NCI-H82 treated with DMSO at 0.1 percent for 48 hours (cell line): ENCODE results near the gene OTUD4.

Source experiments
- DNase-seq: peaks from one replicate; lab custom pipeline; 2025; ENCODE audit not compliant: unreplicated experiment; lab: John Stamatoyannopoulos, UW

OTUD4 gene

GRCh38 chr4:145131848-145132247, 48.5 kb downstream of the OTUD4 start:
- DNase-seq: no peak

- no peak for DNase-seq
Observed at GRCh38 chr4:145130788-145131399, 49.5 kb downstream of the OTUD4 start.

- peak; percentile 74 for DNase-seq
Observed at GRCh38 chr4:145130130-145130529, 50.3 kb downstream of the OTUD4 start.

- no peak for DNase-seq
Observed at GRCh38 chr4:145125396-145125795, 55.0 kb downstream of the OTUD4 start.

- DNase-seq: no peak
Observed at GRCh38 chr4:145108128-145108527, 72.3 kb downstream of the OTUD4 start.

- no peak for DNase-seq
Observed at GRCh38 chr4:145107126-145107525, 73.3 kb downstream of the OTUD4 start.

GRCh38 chr4:145103496-145103895, 76.9 kb downstream of the OTUD4 start:
- DNase-seq: no peak

GRCh38 chr4:145102619-145103018, 77.8 kb downstream of the OTUD4 start:
- no peak for DNase-seq

GRCh38 chr4:145101091-145101490, 79.3 kb downstream of the OTUD4 start:
- DNase-seq: no peak

GRCh38 chr4:145099653-145100052, 80.7 kb downstream of the OTUD4 start:
- no peak for DNase-seq

GRCh38 chr4:145098675-145099037, 81.7 kb downstream of the OTUD4 start:
- DNase-seq: no peak

GRCh38 chr4:145097821-145098674, 82.3 kb downstream of the OTUD4 start, which contains the start of the genes ABCE1 and ANAPC10:
Gene ABCE1, plus strand, starts transcription at chr4:145098311. Its CDS starts 6,102 bp downstream, at chr4:145104413.
Gene ANAPC10, minus strand, starts transcription at chr4:145098196. Its CDS starts 2,097 bp downstream, at chr4:145096099.
- peak; percentile 76 for DNase-seq

GRCh38 chr4:145097331-145097820, 83.0 kb downstream of the OTUD4 start:
- no peak for DNase-seq

- no peak for DNase-seq
Observed at GRCh38 chr4:145093638-145094037, 86.8 kb downstream of the OTUD4 start.

- DNase-seq: no peak
Observed at GRCh38 chr4:145090380-145090779, 90.0 kb downstream of the OTUD4 start.

- DNase-seq: no peak
Observed at GRCh38 chr4:145083891-145084605, 96.3 kb downstream of the OTUD4 start.
